Choroid plexus epithelial cell (primary cell): ENCODE results near the gene C16orf95.

Experiments
- DNase-seq: peaks from one replicate; pipeline ENCODE4 v3.0.0-alpha.2; 2010; ENCODE audit warnings: low read depth
- H3K4me3 ChIP-seq: 2 replicates; pipeline ENCODE4 v1.5.1; 2011; ENCODE audit warnings: low read depth, mild to moderate bottlenecking, control low read depth, low read length, moderate library complexity
- CTCF ChIP-seq: conservative IDR thresholded peaks from 2 replicates; pipeline ENCODE4 v1.5.1; 2011; ENCODE audit warnings: low read depth, mild to moderate bottlenecking, control low read depth, inconsistent platforms, low read length, moderate library complexity

Gene C16orf95

DNA sequence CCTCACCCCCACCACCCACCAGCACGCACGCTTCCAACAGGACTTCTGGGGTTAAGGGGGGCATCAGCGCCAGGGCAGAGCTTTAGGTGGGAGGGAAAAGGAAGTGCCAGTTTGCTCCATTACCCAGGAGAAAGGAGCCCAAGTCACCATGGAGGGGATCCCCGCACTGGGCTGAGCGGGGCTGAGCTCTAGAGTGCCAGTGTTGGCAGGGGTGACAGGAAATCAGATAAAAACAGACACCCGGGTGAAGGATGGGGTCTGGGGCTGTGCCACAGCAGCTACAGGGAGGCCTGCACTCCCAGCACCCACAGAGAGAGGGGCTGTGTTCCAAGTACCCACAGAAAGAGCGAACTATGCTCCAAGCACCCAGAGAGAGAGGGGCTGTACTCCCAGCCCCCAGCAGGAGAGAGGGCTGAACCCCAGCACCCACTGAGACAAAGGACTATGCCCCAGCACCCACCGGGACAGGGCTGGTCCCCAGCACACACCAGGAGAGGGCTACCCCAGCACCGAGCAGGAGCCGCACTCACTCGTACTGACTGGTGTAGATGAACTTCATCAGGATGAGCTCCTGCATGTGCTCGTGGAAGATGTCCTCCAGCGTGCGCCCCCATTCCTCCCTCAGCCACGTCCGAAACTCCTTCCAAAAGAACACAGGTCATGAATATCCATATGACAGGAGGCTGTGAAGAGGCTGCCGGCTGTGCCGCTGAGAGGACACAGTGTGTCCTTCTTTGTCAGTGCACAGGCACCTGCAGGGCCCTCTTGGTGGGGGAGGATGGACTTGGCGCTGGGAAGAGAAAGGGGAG, 18.6 kb upstream of the C16orf95 start:
- no peak overlapping the region for H3K4me3 ChIP-seq
- no peak for DNase-seq
- no peak for TF ChIP-seq CTCF

- DNase-seq = no peak
- H3K4me3 ChIP-seq = no peak overlapping the region
- TF ChIP-seq CTCF = no peak
Measured at GRCh38 chr16:87334651-87335624, 17.7 kb upstream of the C16orf95 start.

DNA sequence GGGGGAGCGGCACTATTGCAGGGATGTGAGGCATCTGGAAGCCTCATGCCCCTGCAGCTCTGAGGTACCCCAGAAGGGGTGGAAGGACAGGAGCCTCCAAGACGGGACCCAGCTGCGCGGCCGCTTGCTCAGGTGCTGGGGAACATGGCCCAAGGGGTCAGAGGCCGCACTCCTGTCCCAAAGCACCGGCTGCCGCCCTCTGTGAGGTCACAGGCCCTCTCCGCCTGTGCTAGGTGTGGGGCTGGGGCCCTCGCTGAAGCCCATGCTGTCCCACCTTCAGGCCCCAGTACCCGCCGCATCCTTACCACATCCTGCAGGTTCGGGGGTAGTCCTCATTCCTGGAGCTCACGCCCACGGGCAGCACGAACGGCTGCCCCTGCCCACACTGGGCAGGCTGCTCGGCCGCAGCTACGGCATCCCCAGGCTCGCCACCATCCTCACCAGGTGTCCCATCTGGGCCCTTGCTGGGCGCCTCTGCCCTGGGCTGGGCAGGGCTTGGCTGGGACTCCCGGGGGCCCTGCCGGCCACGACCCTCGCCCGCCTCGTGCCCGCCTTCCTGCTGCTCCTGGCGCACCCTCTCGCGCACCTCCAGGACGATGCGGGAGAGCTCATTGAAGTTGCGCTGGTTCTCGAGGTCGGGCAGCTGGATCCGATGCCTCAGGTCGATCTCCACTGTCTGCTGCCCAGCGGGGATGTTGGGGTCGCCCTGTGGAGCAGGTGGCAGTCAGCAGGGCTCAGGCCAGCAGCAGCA, 16.6 kb upstream of the C16orf95 start:
- no peak overlapping the region for H3K4me3 ChIP-seq
- no peak for DNase-seq
- no peak for TF ChIP-seq CTCF

GRCh38 chr16:87333101-87333500, 15.9 kb upstream of the C16orf95 start:
- no peak for DNase-seq
- no peak overlapping the region for H3K4me3 ChIP-seq
- no peak for TF ChIP-seq CTCF

DNA sequence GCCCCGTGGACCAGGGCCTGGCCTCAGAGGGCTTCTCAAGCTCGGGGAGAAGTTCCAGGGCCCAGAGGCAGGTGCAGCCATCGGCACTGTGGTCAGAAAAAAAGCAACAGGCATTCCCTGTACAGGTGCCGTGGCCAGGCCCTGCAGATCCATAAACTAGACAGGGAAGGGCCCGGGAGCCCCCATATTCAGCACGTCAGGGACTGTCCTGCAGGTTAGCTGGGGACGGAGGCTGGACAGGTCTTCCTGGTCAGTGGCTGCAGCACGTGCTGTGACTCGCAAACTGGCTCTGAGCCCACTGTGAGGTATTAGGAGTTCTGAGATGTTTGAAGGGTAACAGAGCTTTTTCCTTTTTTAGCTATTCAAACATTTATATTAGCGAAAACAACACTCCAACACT, 15.0 kb upstream of the C16orf95 start:
- peak; percentile 45 for DNase-seq
- no peak overlapping the region for H3K4me3 ChIP-seq
- no peak for TF ChIP-seq CTCF

DNA sequence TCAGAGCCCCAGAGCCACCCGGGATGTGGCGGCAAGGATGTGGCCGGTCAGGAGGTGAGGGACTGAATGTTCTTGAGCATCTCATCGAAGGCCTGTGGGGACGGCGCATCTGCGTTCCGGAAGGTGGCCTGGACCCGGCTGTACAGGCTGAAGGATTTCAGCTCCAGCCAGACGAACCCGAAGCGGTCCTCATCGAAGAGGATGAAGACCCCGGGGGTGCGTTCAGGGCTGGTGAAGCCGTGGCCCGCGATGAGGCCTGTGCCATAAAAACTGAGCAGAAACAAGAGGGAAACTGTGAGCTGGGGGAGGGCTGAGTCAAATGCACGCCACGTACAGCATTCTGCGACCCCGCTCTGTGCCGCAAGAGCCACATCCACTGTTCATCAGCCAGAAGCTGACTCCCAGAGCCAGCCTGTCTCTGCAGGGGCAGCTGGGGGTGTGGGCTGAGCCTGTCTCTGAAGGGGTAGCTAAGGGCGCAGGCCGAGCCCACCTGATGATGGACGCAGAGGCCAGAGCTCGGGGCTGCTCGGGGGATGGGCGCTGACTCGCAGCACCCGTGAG, 14.1 kb upstream of the C16orf95 start:
- no peak overlapping the region for H3K4me3 ChIP-seq
- no peak for TF ChIP-seq CTCF
- DNase-seq = no peak
